Brain microvascular endothelial cell (primary cell): Measurements from ENCODE around the gene PIAS4.

Experiments
- DNase-seq: peaks from one replicate; pipeline ENCODE4 v3.0.0-alpha.2; 2020
- H3K27ac ChIP-seq: fragments of 250-450 bp; sonication (Bioruptor Pico); 2 replicates; pipeline ENCODE4 v1.5.1; 2020; ENCODE audit warnings: mild to moderate bottlenecking, moderate library complexity
- H3K27me3 ChIP-seq: fragments of 250-450 bp; sonication (Bioruptor Pico); replicated peaks from 2 replicates; pipeline ENCODE4 v1.5.1; 2020; ENCODE audit warnings: mild to moderate bottlenecking
- H3K36me3 ChIP-seq: fragments of 250-450 bp; sonication (Bioruptor Pico); replicated peaks from 2 replicates; pipeline ENCODE4 v1.5.1; 2020; ENCODE audit warnings: mild to moderate bottlenecking
- H3K4me3 ChIP-seq: 2 replicates; pipeline ENCODE4 v1.5.1; 2011; ENCODE audit warnings: low read depth, mild to moderate bottlenecking, control low read depth, low read length, moderate library complexity
- CTCF ChIP-seq: IDR thresholded peaks from 2 replicates; pipeline ENCODE4 v1.5.1; 2011; ENCODE audit warnings: low read depth, mild to moderate bottlenecking, moderate library complexity, low read length, control low read depth, inconsistent platforms; ENCODE audit errors: missing control alignments
- in situ Hi-C: cut with HindIII; loops from 2 replicates; pipeline ENCODE4 v1.10.0; 2017; ENCODE audit warnings: low sequenced_read_pairs, low pct_ligation_motif_present

Gene PIAS4

GRCh38 chr19:4052993-4053422 is 45.5 kb downstream of the PIAS4 start:
- H3K27me3 ChIP-seq = no peaks in the 10 kb centered on the region
- DNase-seq = no peak
- in situ Hi-C loops = no loop called here
- peak overlapping the region; percentile 2 for H3K27ac ChIP-seq
- peaks cover 52% of the 10 kb centered on the region for H3K36me3 ChIP-seq
- no peak for TF ChIP-seq CTCF
- H3K4me3 ChIP-seq = no peak overlapping the region

- DNase-seq = no peak
- Histone ChIP-seq H3K4me3 (no peak overlapping the region), H3K27me3 (no peaks in the 10 kb centered on the region), H3K27ac (no peak overlapping the region), H3K36me3 (peaks cover 48% of the 10 kb centered on the region)
- in situ Hi-C loops = no loop called here
- TF ChIP-seq CTCF = no peak
Measured at GRCh38 chr19:4053423-4054324, 46.1 kb downstream of the PIAS4 start.

- H3K27me3 ChIP-seq = no peaks in the 10 kb centered on the region
- in situ Hi-C loops = no loop called here
- DNase-seq = no peak
- TF ChIP-seq CTCF = no peak
- H3K36me3 ChIP-seq = peaks cover 43% of the 10 kb centered on the region
- H3K27ac ChIP-seq = no peak overlapping the region
- H3K4me3 ChIP-seq = no peak overlapping the region
Measured at GRCh38 chr19:4054441-4055208, 47.1 kb downstream of the PIAS4 start.

- no peak for DNase-seq
- Histone ChIP-seq H3K4me3 (no peak overlapping the region), H3K27me3 (no peaks in the 10 kb centered on the region), H3K36me3 (peaks cover 41% of the 10 kb centered on the region), H3K27ac (no peak overlapping the region)
- in situ Hi-C loops = no loop called here
- no peak for TF ChIP-seq CTCF
Measured at GRCh38 chr19:4055209-4055552, 47.6 kb downstream of the PIAS4 start.

GRCh38 chr19:4057931-4058692 is 50.6 kb downstream of the PIAS4 start:
- in situ Hi-C loops = no loop called here
- TF ChIP-seq CTCF = peak; percentile 54
- Histone ChIP-seq H3K27ac (peak overlapping the region; percentile 74), H3K36me3 (peaks cover 38% of the 10 kb centered on the region), H3K4me3 (peak overlapping the region; percentile 32), H3K27me3 (no peaks in the 10 kb centered on the region)
- peak; percentile 80 for DNase-seq
